SU-DHL-6 (cell line): Measurements from ENCODE around the gene CLDN9.

Experiments
- EZH2phosphoT487 ChIP-seq: fragments of 200-600 bp; sonication (generic), shearing (Covaris generic); conservative IDR thresholded peaks from 2 replicates; pipeline ENCODE4 v1.6.1; 2018; ENCODE audit warnings: mild to moderate bottlenecking, antibody characterized with exemption, low read length, moderate library complexity, mixed read lengths
- TF ChIP-seq, protein P1 (sequence below): fragments of 200-600 bp; sonication (generic); IDR thresholded peaks from one replicate; pipeline ENCODE4 v1.5.1; 2017; ENCODE audit warnings: antibody characterized with exemption, mild to moderate bottlenecking, low read length, moderate library complexity; ENCODE audit not compliant: insufficient read depth, poor library complexity, severe bottlenecking

DNA sequence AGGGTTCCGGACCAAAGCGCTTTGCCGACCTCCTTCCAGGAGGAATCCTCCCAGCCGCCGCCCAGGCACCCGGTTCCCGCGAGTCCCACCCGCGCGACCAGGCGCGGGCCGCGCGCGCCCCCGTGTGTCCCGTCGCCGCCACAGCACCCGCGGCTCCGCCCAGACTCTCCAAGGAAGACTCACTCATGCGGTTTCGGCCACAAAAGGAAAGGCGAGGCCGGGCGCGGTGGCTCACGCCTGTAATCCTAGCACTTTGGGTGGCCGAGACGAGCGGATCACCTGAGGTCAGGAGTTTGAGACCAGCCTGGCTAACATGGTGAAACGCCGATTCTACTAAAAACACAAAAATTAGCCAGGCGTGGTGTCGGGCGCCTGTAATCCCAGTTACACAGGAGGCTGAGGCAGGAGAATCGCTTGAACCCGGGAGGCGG, 29.0 kb upstream of the CLDN9 start:
- TF ChIP-seq, protein P1, sequence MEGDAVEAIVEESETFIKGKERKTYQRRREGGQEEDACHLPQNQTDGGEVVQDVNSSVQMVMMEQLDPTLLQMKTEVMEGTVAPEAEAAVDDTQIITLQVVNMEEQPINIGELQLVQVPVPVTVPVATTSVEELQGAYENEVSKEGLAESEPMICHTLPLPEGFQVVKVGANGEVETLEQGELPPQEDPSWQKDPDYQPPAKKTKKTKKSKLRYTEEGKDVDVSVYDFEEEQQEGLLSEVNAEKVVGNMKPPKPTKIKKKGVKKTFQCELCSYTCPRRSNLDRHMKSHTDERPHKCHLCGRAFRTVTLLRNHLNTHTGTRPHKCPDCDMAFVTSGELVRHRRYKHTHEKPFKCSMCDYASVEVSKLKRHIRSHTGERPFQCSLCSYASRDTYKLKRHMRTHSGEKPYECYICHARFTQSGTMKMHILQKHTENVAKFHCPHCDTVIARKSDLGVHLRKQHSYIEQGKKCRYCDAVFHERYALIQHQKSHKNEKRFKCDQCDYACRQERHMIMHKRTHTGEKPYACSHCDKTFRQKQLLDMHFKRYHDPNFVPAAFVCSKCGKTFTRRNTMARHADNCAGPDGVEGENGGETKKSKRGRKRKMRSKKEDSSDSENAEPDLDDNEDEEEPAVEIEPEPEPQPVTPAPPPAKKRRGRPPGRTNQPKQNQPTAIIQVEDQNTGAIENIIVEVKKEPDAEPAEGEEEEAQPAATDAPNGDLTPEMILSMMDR: peak; percentile 70
- TF ChIP-seq EZH2phosphoT487: no peak
